ENCODE results near the gene TAPT1.

Gene TAPT1

GRCh38 chr4:16125571-16126445 lies 100.5 kb downstream of the TAPT1 start:
- no peak for DNase-seq

- no peak for DNase-seq
These were observed 102.0 kb downstream of the TAPT1 start for GRCh38 chr4:16124232-16124631.

- no peak for DNase-seq
These were observed 102.8 kb downstream of the TAPT1 start for GRCh38 chr4:16123356-16124084.

- no peak for DNase-seq
These were observed 103.5 kb downstream of the TAPT1 start for GRCh38 chr4:16122784-16123183.

GRCh38 chr4:16122308-16122711 lies 104.0 kb downstream of the TAPT1 start:
- no peak for DNase-seq

GRCh38 chr4:16120720-16121119 lies 105.6 kb downstream of the TAPT1 start:
- DNase-seq = no peak

GRCh38 chr4:16119981-16120380 lies 106.3 kb downstream of the TAPT1 start:
- DNase-seq = no peak

GRCh38 chr4:16118090-16118489 lies 108.2 kb downstream of the TAPT1 start:
- DNase-seq = no peak

- no peak for DNase-seq
These were observed 109.1 kb downstream of the TAPT1 start for GRCh38 chr4:16117164-16117563.

GRCh38 chr4:16116493-16116990 lies 109.7 kb downstream of the TAPT1 start:
- DNase-seq = no peak

GRCh38 chr4:16116019-16116418 lies 110.3 kb downstream of the TAPT1 start:
- no peak for DNase-seq

GRCh38 chr4:16114546-16114945 lies 111.7 kb downstream of the TAPT1 start:
- no peak for DNase-seq

- DNase-seq = no peak
These were observed 112.5 kb downstream of the TAPT1 start for GRCh38 chr4:16113741-16114140.

- DNase-seq = no peak
These were observed 114.7 kb downstream of the TAPT1 start for GRCh38 chr4:16111533-16111932.

GRCh38 chr4:16110661-16111290 lies 115.5 kb downstream of the TAPT1 start:
- DNase-seq = no peak
